ENCODE results near the gene SERINC4.

SERINC4 gene

DNA sequence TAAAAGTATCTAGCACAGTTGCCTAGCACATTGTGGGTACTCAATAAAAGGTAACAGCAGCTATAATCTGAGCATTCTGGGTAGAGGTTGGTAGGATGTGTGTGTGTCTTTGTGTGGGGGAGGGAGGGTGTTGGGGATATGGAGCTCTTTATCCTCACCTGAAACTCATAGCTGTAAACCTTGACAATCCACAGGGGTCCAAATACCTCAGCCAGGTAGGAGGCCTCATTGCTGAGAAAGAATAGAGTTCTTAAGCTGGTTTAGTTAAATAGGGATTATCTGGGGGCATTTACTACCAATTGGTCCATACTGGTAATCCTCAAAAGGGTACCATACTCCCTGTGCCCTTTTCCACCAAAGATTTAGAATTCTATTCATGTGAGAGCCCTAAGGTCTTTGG is 4.0 kb downstream of the SERINC4 start:
- DNase-seq = no peak

DNA sequence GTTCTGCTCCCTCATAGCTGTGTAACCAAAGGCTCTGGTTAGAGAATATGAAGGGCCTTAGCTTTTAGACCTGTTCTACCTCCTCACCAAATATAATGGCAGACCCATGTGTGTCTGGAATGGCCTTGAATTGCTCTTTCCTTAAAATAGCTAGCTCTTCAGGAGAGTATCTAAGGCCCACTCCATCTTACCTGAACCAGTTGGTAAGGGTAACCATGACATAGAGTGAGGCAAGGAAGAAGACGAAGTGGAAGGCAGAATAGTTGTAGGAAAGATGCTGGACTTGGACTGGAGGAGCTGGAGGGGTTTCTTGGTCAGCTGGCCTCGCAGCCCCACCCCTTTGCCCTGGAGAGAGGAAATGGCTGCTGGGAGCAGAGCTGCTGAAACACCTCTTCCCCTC is 4.8 kb downstream of the SERINC4 start:
- no peak for DNase-seq

DNA sequence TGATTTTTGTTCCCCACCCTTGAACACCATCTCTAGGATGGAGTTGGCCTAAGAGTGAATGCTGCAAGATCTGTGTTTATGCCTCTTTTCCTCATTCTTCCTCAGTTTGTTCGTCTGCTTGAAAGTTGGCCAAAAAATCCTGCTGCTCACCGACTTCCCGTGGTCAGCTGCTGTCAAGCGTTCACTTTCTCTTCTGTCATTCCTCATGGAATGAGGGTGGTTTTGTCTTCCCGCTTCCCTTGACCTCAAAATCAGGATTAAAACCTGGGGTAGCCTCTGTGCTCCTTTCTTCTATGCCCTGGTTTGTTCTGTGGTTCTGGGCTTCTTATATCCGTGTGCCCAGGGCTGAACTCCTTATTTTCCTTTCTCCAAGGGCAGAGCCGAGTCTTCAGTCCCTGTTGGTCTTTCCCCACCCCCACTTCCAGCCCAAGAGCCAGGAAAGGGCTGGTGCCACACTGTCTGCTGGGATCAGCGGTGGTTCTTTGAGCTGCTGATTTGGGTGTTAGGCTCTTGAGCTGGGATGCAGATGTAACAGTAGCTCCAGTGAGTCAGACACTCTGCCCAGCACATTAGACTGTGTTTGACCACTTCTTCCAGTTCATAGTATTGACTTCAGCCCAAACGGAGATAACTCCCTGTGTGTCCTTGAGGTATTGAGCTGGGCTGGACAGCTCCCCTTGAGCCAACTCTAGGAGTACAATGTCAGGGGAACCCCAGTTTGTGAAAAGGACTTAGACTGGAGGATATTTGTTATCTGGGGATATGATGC is 5.6 kb downstream of the SERINC4 start:
- DNase-seq = no peak

DNA sequence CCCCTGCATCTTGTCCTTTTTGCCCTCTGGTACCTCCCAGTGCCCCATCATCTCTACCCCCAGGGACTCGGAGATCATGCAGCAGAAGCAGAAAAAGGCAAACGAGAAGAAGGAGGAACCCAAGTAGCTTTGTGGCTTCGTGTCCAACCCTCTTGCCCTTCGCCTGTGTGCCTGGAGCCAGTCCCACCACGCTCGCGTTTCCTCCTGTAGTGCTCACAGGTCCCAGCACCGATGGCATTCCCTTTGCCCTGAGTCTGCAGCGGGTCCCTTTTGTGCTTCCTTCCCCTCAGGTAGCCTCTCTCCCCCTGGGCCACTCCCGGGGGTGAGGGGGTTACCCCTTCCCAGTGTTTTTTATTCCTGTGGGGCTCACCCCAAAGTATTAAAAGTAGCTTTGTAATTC is 6.4 kb downstream of the SERINC4 start:
- DNase-seq = no peak

DNA sequence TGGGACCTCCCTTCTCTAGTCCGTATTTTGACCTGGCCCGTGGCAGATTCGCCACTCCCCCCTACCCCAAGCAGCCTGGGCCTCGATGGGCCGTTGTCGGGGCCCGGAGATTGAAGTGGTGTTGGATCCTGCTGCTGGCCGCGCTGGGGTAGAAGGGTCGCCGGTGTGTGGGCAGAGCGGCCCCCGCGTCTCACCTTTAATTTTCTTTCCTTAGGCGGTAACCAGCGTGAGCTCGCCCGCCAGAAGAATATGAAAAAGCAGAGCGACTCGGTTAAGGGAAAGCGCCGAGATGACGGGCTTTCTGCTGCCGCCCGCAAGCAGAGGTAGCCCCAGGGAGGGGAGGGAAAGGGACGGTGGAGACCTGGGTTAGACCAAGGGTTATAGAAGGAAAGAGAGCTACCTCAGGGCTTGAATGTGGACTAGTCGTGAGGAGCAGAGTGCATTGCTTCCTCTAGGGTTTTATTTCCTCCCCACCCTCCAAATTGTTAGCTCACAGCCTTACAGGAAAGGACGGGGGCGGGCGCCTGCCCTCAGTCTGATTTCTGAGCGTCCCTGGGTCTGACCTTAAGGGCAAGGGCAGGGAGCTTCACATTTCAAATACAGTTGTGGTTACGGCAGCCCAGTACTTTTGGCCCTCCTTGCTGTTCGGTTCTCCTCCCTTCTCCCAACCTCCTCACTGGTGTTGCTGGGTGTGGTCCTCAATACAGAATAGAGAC is 7.1 kb downstream of the SERINC4 start:
- DNase-seq = no peak

DNA sequence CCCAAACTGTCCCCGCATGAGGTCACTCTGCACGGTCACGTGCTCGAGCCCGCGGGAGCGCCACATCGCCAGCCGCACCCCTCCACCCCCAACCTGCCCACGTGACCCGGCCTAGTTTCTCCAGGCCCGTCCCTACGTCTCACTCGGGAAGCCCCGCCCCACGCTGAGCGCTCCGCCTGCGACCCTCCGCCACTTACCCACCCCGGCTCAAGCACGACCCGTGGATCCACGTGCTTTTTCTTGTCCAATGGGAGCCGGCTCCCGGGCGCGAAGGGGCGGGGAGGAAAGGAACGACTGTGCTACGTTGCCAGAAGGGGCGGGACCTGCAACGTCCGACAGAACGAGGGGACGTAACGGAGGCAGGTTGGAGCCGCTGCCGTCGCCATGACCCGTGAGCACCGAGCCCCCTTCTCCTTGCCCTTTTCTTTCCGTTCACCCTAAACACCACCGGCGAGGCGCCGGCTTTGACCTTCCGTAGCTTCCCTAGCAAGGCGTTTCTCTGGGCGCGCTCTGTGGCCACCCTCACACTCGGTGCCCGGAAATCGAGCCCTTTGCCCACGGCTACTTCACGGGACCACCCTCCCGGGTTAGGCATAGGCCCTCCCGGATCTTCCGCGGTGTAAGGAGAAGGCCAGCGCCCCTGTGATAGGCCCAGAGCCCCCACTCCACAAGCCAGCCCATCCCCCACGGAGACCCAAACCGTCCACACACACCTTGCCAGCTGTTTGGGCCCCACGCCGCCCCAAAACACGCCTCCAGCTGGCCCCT is 7.8 kb downstream of the SERINC4 start, which contains the start of gene SERF2:
Gene SERF2 (plus strand): TSS at position 328 of the 768 bp plus-strand sequence. CDS start 57 bp downstream, at position 385.
- DNase-seq = peak; percentile 90

DNA sequence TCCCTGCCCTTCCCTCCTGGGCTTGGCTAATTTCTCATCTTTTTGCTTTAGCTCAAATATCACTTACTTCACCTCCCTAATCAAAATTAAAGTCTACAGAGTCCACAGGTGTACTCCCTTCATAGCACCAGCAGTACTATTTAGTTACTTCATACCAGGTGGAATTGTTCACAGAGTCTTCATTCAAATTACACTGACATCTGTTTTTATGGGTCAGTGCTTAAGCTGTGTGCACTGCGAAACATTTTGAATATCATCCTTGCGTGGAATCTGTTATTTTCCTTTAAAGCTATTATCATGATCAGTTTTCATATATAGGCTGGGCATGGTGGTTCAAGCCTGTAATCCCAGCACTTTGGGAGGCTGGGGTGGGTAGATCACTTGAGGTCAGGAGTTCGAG is 10.6 kb downstream of the SERINC4 start:
- DNase-seq = no peak

DNA sequence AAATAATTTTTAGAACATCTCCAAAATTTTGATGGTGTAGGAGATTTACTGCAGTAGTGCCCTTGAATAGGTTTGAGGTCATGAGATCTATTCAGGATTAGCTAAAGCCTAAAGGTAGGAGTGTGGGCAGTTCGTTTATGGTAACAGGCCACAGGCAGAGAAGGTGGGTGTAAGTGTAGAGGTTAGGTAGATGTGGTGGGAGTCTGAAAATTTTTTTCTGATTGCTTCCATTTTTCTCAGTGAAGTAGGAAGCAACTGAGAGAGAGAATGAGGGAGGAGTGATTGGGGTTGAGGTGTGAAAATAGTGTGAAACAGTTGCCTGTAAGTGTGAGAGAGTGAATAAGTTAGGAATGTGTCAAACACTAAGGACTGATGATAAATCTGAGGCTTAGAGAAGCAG is 21.0 kb downstream of the SERINC4 start:
- no peak for DNase-seq

DNA sequence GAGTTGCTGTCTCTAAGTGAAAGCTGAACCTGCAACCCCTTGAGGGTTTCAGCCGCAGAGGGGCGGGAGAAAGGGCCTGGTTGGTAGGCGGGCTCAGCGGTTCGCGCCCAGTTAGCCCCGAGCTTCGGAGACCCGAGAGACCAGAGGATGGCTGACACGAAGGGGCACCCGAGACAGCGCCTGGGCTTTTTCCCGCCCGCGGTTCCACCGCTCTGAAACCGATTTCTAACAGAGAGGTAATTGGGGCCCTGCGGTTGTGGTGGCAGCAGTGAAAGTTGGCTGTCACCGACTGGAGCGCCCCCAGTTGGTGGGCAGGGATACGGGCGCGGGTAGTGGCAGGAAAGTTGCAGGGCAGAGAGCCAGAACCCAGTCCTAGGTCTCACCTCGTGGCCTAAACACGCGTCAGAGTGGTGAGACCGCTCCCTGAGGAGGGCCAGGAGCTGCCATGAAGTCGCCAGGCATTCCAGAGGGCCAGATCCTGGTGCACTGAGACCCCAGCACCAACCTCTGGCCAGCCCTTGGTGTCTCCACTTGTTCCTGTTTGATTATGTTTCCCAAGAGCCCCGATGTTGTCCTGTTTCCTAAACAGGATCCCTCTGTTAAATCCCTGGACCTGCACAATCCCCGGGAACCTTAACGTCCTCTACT is 22.6 kb downstream of the SERINC4 start:
- peak; percentile 57 for DNase-seq

DNA sequence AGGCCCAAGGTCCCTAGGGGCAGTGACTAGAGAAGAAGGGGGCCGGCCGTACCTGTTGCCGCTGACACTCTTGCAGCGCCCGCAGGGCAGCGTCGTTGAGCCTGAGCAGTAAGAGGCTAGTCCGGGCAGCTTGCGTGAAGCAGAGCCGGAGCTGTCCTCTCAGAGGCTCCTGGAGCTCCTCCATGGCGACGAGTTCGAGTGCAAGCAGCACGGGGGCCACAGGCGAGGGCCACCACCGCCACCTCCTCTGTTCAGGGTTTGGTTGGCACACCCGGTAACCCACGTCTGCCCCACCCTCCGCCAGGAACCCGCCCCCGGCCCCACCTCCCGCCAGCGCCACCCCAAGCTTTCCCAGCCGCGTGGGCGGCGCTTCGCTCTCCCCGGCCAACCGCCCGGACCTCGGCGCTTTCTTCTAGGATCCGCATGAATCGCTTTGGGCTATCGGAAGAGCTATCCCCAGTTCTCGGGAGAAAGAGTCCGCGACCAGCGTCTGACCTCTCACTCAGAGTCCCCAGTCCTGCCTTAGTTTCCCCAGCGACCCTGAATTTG is 23.2 kb downstream of the SERINC4 start, which contains the start of gene ELL3:
Gene ELL3 (minus strand): TSS at position 249 of the 549 bp plus-strand sequence. CDS start 65 bp downstream, at position 184.
- peak; percentile 70 for DNase-seq

DNA sequence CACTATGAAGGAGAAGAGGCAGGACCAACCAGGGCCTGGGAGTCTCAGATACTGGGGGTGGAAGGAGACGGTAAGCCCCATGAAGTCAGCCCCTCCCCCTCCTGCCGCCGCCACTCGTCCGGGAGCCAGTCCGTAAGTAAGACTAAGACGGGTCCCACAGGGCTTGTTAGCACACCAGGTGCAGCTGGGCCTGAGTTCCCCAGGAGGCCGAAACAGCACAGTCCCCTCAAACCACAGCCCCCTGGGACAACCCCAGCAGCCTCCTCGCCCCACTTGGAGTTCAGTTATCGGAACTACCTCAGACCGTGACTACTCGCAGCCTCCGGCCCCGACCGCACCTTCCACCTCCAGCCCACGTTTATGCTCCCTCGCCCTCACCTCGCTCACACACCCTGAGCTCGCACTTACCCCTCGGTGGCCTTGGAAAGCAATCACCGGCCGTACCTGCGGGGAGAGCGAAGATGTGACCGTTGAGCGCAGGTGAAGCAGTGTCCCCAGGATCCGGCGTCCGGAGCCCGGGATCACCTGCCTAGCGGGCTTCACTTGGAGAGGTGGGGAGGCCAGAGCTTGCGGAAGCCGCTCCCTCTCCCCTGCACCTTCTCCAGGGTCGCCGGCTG is 23.8 kb downstream of the SERINC4 start:
- DNase-seq = no peak

DNA sequence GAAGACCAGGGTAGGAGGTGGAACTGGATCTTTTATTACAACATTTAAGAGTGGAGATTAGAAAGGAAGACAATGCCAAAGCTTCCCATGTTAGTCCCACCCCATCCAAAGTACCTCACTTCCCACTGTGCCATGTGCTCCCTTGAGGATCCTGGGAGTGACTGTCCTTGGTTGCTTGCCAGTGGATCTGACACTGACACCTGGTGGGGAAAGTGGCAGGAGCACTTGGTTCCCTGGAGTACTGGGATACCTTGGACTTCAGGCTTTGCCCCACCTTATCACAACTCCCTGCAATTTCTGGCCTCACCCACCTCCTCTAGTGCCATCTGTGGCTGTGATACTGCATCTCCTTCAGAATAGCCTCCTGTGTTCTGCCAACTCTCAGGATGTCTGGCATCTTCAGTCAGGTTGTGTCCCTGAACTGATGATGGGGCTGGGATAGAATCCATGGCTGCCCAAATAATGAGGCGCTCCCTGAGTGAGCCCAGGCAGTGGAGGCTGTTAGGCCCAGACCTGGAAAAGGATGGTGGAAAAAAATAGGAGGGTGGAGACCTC is 24.5 kb downstream of the SERINC4 start:
- DNase-seq = peak; percentile 52

DNA sequence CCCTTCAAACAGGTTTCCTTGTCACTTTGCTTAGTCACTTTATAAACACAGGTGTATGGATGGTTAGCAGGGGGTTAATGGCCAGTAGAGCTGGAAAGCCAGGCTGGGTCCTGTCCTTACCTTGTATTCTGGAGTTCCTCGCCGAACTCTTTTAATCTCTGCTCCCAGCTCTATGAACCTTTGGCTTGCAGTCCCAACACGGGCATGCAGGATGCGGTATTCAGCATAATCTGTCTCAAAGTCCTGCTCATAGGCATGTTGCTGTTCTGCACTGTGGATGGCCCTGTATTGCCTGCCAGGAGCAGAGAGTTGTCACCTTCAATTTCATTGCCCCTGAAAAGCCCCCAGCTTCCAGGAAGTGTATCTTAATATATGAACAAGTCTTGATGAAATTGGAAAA is 26.0 kb downstream of the SERINC4 start:
- DNase-seq = no peak

DNA sequence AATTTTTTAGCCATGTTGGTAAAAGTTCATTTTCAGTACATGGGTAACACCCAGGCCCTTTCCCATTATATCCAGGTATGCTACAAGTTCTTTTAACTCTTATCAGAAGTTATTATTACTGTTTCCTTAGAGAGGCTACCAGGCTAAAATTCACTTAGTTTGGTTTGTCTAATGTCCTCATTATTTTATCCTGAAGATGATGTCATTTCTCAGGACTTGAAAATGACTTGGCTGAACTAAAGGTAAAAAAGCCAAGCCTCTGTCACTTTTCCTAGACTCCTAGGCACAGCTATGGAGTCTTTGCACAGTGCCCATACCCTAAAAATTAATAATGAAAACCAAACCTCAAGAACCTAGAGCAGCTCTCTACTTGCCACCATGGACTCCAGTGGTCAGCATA is 27.4 kb downstream of the SERINC4 start:
- DNase-seq = no peak

DNA sequence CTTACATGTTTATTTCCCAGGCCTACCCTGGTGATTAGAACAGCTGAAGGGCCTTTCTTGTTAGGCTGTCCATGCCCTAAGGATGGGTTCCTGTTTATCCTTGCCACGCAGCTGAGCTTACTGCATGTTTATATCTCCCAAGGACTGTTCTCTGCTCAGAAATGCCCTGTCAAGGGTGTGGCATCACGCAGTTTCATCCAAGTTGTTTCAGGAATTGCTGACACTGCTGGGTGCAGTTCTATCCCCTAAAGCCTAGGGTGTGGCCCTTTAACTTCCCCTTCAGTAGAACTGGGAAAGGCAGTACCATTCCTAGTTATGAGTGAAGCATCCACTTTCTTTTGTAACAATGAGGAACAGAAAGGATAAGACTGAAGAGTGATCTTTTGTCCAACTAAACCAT is 28.2 kb downstream of the SERINC4 start:
- no peak for DNase-seq

DNA sequence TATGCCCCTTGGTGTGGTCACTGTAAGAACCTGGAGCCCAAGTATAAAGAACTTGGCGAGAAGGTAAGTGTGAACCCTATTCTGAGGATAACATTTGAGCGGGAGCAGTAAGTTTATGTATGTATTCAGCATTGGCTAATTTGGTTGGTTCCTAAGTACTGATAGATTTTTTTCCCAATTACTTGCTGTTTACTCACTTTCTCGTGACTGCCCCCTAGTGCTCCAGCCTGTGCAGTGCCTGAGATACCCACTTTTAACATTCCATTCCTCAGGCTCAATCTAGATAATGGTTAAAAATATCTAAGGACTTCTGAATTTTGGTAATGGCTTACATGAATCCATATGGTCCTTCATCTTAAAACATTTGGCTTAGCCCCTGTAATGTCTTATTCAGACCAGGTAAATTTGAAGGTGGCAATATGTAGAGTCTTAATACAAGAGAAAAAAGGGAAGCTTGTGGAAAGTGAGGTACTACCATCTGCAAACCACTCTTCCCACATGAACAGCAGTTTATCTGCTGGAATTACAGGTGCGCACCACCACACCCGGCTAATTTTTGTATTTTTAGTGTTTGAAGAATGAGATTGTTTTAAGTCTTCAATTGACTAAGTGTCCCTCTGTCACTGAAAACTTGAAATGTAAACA is 30.3 kb downstream of the SERINC4 start:
- DNase-seq = no peak

DNA sequence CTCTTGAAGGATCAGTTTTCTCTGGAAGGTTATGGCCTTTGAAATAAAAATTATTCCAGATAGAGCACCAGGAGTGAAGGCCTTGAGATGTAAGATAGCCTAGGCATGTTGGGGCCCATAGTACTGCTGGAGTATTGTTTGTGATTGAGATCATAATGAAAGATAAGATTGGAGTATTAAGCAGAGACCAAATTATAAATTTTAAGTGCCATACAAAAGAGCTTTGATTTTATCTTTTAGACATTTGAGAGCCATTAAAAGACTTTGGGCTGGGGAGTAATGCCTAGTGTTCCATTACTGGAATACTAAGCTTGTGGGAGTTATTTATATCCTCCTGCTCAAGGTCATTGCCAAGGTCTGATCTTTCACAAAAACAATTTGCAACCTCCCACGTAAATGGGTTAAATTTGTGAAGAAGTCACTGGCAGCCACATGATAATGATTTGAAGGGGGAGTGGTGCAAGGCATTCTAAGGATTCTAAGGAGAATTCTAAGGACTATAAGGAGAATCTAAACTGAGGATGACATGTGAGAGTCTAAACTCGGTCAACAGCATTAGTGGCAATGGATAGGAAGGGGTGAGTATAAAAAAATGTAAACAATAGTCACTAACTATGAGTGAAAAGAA is 36.1 kb downstream of the SERINC4 start:
- no peak for DNase-seq

DNA sequence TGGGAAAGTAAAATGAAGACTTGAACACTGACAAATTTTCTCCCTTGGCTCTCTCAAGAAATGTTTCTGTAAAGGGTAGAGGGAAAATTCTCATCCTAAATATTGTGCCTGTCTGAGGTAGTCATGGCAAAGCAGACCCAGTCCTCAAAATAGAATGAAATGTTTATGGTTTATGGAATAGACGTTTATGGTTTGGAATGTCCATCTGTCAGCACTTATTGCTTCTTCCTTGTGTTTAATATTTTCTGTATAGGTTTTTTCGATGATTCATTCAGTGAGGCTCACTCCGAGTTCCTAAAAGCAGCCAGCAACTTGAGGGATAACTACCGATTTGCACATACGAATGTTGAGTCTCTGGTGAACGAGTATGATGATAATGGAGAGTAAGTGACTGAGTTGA is 37.2 kb downstream of the SERINC4 start:
- no peak for DNase-seq

DNA sequence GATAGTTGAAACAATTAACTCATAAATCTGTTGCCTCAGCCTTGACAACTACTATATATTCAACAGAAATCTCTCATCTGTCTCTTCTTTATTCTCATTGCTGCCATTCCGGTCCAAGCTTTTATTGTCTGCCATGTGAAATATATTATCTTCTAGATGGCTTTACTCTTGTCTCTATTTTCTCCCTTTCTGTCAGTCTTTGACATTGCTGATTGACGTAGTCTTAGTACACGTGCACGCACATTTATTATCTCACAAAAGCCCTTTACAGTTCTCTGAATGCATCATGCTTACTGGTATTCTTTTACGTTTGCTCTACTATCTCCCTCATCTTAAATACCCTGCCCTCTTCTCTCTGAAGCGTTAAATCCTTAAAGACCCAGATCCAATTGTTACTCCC is 48.1 kb downstream of the SERINC4 start:
- DNase-seq = no peak

DNA sequence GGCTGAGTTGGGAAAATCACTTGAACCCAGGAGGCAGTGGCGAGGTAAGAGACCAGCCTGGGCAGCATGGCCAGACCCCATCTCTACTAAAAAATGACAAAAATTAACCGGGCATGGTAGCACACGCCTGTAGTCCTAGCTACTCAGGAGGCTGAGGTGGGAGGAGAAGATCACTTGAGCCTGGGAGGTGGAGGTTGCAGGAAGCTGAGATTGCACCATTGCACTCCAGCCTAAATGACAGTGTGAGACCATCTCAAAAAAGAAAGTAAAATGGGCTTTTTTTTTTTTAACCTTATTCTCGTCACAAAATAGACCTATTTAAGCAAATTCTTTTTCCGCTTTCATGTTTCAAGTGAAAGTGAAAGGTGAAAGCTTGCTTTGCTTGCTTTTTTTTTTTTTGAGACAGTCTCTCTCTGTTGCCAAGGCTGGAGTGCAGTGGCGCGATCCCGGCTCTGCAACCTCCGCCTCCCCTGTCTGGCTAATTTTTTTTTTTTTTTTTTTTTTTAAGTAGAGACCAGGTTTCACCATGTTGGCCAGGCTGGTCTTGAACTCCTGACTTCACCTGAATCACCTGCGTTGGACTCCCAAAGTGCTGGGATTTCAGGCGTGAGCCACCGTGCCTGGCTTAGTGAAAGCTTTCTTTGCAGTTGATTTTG is 50.2 kb downstream of the SERINC4 start:
- no peak for DNase-seq
